ENCODE measurements around the gene DAP. TPM values are rescaled to one million over a fixed set of nuclear protein-coding genes. Genes with fewer than 3 reads are reported as not detected.
"Not testable (repeated sequence)": the region's sequence is repeated elsewhere in the genome, so short reads cannot be mapped to it uniquely, and the experiment has no call there.

The DAP gene
- total and polyA plus RNA-seq, 2 donors from 2014 or later = 123 to 133 TPM

- peaks cover under 1% of the 10 kb centered on the region for H3K27me3 ChIP-seq (ENCODE audit: control insufficient read depth, insufficient read depth, low read length)
- H3K4me3 ChIP-seq (ENCODE audit: low read length in 3 of 3) = no peak overlapping the region
- no peaks in the 10 kb centered on the region for H3K4me1 ChIP-seq (ENCODE audit: control insufficient read depth in 2 of 3, insufficient read depth in 2 of 3, low read depth in 1 of 3, low read length in 3 of 3)
- DNase-seq = no peak
- H3K27ac ChIP-seq (ENCODE audit: low read depth in 2 of 2, low read length in 2 of 2) = no peak overlapping the region
- H3K36me3 ChIP-seq (ENCODE audit: control insufficient read depth in 2 of 3, insufficient read depth in 3 of 3, low read length in 3 of 3) = peaks cover 0 to 1% (median 0%) of the 10 kb centered on the region in 3 donors
- no peak overlapping the region for H3K9ac ChIP-seq (ENCODE audit: low read length in 3 of 3)
- FAIRE-seq = no peak
- no peak for TF ChIP-seq CTCF (IDR thresholded peaks at IDR 0.05; ENCODE audit: borderline replicate concordance, extremely low read depth, insufficient read depth)
- intact Hi-C loops (cut with DNase I) = no loop called here
- no peaks in the 10 kb centered on the region for H3K9me3 ChIP-seq (ENCODE audit: control insufficient read depth in 2 of 3, insufficient read depth in 1 of 3, low read length in 3 of 3)
Observed at GRCh38 chr5:10633271-10634049, 127.6 kb downstream of the DAP start.

DNA sequence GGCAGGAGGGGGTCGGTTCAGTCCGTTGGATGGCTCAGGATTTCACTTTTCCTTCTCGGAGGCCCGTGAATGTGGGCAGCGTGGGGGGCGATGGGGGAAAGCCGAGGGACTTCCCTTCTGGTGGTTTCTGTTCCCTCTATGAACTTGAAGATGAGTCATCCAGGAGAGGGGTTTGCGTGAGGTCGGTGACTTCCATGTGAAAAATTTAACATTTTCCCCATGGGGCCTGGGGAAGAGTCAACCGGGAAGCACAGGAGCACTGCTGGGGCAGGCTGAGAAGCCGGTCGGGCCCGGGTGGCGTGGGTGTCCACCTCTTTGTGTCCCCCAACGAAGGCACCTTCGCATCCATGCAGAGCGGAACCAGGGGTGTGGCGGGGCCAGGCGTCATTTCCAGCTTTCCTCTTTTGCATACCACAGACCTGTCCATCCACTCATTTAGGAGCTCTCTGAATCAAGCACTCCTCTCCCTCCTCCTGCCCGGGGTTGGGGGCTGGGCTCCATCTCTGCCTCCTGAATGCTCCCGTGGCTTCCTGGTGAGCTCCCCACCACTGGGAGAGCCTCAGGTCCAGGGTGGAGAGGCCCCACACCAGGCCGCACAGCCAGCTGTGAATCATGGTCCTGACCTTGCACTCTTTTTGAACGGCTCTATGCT, 128.8 kb downstream of the DAP start:
- H3K36me3 ChIP-seq (ENCODE audit: control insufficient read depth in 2 of 3, insufficient read depth in 3 of 3, low read length in 3 of 3) = no peaks in the 10 kb centered on the region
- no peak overlapping the region for H3K9ac ChIP-seq (ENCODE audit: low read length in 3 of 3)
- no peaks in the 10 kb centered on the region for H3K27me3 ChIP-seq (ENCODE audit: control insufficient read depth, insufficient read depth, low read length)
- FAIRE-seq (no peak), DNase-seq (peak in 1 of 5 donors; percentile 66)
- no peak for TF ChIP-seq CTCF (IDR thresholded peaks at IDR 0.05; ENCODE audit: borderline replicate concordance, extremely low read depth, insufficient read depth)
- intact Hi-C loops (cut with DNase I) = no loop called here
- H3K27ac ChIP-seq (ENCODE audit: low read depth in 2 of 2, low read length in 2 of 2) = no peak overlapping the region
- H3K4me1 ChIP-seq (ENCODE audit: control insufficient read depth in 2 of 3, insufficient read depth in 2 of 3, low read depth in 1 of 3, low read length in 3 of 3) = peaks cover 0 to 3% (median under 1%) of the 10 kb centered on the region in 3 donors
- no peak overlapping the region for H3K4me3 ChIP-seq (ENCODE audit: low read length in 3 of 3)
- no peaks in the 10 kb centered on the region for H3K9me3 ChIP-seq (ENCODE audit: control insufficient read depth in 2 of 3, insufficient read depth in 1 of 3, low read length in 3 of 3)

GRCh38 chr5:10631316-10631996, 129.6 kb downstream of the DAP start:
- H3K27ac ChIP-seq (ENCODE audit: low read depth in 2 of 2, low read length in 2 of 2) = no peak overlapping the region
- no peaks in the 10 kb centered on the region for H3K9me3 ChIP-seq (ENCODE audit: control insufficient read depth in 2 of 3, insufficient read depth in 1 of 3, low read length in 3 of 3)
- no peaks in the 10 kb centered on the region for H3K36me3 ChIP-seq (ENCODE audit: control insufficient read depth in 2 of 3, insufficient read depth in 3 of 3, low read length in 3 of 3)
- TF ChIP-seq CTCF (IDR thresholded peaks at IDR 0.05; ENCODE audit: borderline replicate concordance, extremely low read depth, insufficient read depth) = no peak
- peaks cover 0 to 5% (median 4%) of the 10 kb centered on the region in 3 donors for H3K4me1 ChIP-seq (ENCODE audit: control insufficient read depth in 2 of 3, insufficient read depth in 2 of 3, low read depth in 1 of 3, low read length in 3 of 3)
- DNase-seq (peak in 1 of 5 donors; percentile 61), FAIRE-seq (no peak)
- H3K9ac ChIP-seq (ENCODE audit: low read length in 3 of 3) = no peak overlapping the region
- no peaks in the 10 kb centered on the region for H3K27me3 ChIP-seq (ENCODE audit: control insufficient read depth, insufficient read depth, low read length)
- intact Hi-C loops (cut with DNase I) = no loop called here
- no peak overlapping the region for H3K4me3 ChIP-seq (ENCODE audit: low read length in 3 of 3)

DNA sequence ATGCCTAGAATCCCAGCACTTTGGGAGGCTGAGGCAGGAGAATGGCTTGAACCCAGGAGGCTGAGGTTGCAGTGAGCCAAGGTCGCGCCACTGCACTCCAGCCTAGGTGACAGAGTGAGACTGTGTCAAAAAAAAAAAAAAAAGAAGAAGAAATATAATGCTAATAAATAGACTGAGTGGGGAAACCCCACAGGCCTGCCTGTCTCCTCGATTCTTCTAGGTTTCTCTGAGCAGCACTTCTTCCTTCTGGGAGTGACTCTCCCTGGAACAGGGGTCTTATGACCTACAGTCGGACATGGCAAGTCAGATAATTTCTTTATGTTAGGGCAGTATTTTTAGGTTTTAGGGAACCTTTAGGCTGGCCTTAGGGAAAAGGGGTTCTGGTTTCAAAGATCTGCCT, 130.3 kb downstream of the DAP start:
- H3K27me3 ChIP-seq (ENCODE audit: control insufficient read depth, insufficient read depth, low read length); DNase-seq; H3K4me3 ChIP-seq (ENCODE audit: low read length in 3 of 3); FAIRE-seq; H3K9me3 ChIP-seq (ENCODE audit: control insufficient read depth in 2 of 3, insufficient read depth in 1 of 3, low read length in 3 of 3); intact Hi-C loops (cut with DNase I); H3K27ac ChIP-seq (ENCODE audit: low read depth in 2 of 2, low read length in 2 of 2); H3K36me3 ChIP-seq (ENCODE audit: control insufficient read depth in 2 of 3, insufficient read depth in 3 of 3, low read length in 3 of 3); H3K4me1 ChIP-seq (ENCODE audit: control insufficient read depth in 2 of 3, insufficient read depth in 2 of 3, low read depth in 1 of 3, low read length in 3 of 3); H3K9ac ChIP-seq (ENCODE audit: low read length in 3 of 3): not testable (repeated sequence)
